Activated naive CD4-positive, alpha-beta T cell treated with anti-CD3 and anti-CD28 coated beads for 36 hours (primary cell): ENCODE measurements around the gene HMX1. TPM values are rescaled to one million over a fixed set of nuclear protein-coding genes. Genes with fewer than 3 reads are reported as not detected.

Experiments
- CTCF ChIA-PET: fragments of 350-600 bp; sonication (Branson Sonifier 250); formaldehyde crosslinking; loops from one replicate; lab custom pipeline; 2021; ENCODE audit warnings: antibody characterized with exemption; lab: Charles Lee
- DNase-seq: peaks from one replicate; pipeline ENCODE4 v3.0.0-alpha.2; 2020
- H3K27ac Mint-ChIP-seq: one replicate; pipeline ENCODE4 v1.8.0; 2021; ENCODE audit warnings: mild to moderate bottlenecking, mixed read lengths
- H3K27me3 Mint-ChIP-seq: one replicate; pipeline ENCODE4 v1.8.0; 2021; ENCODE audit warnings: low read depth, mixed read lengths
- H3K36me3 Mint-ChIP-seq: one replicate; pipeline ENCODE4 v1.8.0; 2021; ENCODE audit warnings: low read depth, mixed read lengths
- H3K4me1 Mint-ChIP-seq: one replicate; pipeline ENCODE4 v1.8.0; 2021; ENCODE audit warnings: low read depth, mixed read lengths
- H3K4me3 Mint-ChIP-seq: one replicate; pipeline ENCODE4 v1.8.0; 2021; ENCODE audit warnings: mild to moderate bottlenecking, moderate library complexity, mixed read lengths
- H3K9me3 Mint-ChIP-seq: one replicate; pipeline ENCODE4 v1.8.0; 2021; ENCODE audit warnings: mixed read lengths
- intact Hi-C: fragments of 100-400 bp; cut with micrococcal nuclease; formaldehyde crosslinking; loops from one replicate; pipeline ENCODE4 v1.15.1; 2023
- total RNA-seq, 2 experiments: library from RNA; stranded (reverse); gene quantifications; one replicate each; pipeline ENCODE4 v1.2.3, GENCODE V29; 2021

HMX1 gene
- total RNA-seq, 2 experiments from 2014 or later = not detected

DNA sequence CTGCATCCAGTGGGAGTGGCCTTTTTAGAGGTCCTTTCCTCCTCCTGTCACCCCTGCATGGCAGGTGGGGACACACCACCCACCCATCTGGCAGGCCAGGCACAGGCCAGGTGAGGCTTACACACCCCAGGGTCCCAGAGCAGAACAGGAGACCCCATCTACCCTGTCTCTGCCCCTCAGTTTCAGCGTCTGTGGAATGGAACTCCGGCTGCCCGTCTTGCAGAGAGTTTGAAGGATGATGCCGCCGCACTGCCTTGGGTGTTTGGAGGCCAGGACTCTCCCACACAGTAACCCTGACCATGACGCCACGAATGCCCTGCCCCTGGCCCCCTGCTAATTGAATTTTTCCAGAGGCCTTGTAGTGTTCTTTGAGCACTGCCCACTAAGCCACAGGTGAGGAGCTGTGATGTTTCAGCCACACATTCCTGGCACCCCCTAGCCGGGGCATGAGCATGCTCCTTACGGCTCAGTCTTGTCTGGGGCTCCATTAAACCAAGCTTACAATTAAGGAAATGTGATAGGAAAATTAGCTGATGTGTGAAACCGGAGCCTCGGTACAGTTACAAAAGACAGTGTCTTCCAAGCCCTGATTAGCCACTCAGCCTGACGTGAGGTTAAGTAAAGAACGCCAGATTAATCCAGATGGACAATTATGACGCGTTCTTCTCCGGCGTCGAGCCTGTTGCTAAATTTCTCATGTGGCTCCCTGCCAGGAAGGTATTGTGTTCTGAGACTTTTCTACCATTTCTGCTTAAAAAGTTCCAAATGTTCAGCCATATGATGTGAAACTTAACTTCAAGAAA, 39.3 kb downstream of the HMX1 start:
- DNase-seq = no peak
- Mint-ChIP-seq H3K27ac (no peak overlapping the region), H3K4me1 (no peaks in the 10 kb centered on the region), H3K27me3 (peaks cover 2% of the 10 kb centered on the region), H3K36me3 (no peaks in the 10 kb centered on the region), H3K4me3 (no peak overlapping the region), H3K9me3 (peaks cover 1% of the 10 kb centered on the region)
- CTCF ChIA-PET = no interaction called here
- intact Hi-C loops = no loop called here

DNA sequence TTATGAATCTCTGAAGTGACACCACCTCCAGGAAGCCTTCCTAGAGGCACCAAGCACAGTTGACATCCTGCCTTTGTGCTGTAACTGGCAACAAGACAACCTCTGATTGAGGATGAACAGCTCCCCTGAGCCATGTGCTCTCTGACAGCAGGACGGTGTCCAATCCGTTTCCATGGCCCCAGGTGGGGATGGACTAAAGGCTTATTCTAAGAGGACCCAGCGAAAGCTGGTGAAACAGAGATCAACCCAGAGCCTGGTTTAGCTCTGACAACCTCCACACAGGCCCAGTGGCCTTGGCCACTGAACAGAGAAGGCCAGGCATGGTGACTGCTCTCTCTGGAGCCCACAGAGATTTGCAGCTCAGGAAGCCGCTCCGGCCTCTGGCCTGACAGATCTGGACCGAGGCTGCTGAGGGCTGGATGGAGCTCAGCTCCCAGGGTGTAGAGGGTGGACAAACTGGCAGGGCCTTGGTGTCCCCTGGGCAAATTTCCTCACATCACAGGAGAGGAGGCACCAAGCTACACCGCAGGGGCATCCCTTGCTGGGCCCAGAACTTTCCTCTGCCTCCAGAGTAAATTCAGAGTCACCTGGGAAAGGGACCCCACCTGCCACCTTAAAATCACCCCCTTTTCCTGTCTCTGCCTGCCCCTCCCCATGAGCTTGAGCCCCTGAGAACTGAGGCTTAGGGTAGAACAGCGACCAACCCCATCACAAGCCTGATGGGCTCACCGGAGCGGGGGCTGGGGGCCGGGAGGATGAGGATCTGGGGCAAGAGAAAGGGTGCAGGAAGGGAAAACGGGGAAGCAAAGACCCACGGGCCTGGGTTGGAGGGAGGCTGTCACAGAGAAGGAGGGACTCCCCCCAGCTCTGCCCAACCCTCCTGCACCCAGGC, 40.2 kb downstream of the HMX1 start:
- Mint-ChIP-seq H3K27ac (no peak overlapping the region), H3K27me3 (peaks cover 2% of the 10 kb centered on the region), H3K36me3 (no peaks in the 10 kb centered on the region), H3K9me3 (peaks cover 1% of the 10 kb centered on the region), H3K4me1 (no peaks in the 10 kb centered on the region), H3K4me3 (no peak overlapping the region)
- intact Hi-C loops = no loop called here
- CTCF ChIA-PET = no interaction called here
- no peak for DNase-seq

DNA sequence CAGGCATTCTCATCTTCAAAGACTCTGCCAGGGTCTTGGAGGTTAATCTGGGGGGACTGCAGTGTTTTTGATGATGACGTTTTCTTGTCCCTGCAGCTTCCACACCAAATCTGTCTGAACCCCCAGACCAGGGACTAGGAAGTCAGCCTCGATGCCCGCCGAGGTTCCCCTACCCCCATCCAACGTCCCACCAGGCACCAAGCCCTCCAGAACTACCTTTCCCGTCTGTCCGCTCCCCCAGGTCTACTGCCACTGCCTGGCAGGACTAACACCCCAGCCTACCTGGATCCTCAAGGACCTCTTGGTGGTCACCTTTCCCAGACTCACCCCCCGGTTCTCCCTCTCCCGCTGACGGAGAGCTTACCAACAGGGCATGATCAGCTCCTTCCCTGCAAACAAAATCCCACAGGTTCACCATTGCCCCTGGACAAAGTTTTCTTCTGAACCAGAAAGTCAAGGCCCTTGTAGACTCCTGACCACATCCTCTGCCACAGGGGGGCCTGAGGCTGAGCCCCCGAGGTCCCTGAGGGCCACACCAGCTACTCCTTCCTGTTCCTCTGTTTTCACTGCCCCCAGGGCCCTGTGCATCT, 40.9 kb downstream of the HMX1 start:
- Mint-ChIP-seq H3K36me3 (no peaks in the 10 kb centered on the region), H3K4me3 (no peak overlapping the region), H3K27me3 (no peaks in the 10 kb centered on the region), H3K4me1 (no peaks in the 10 kb centered on the region), H3K9me3 (peaks cover 1% of the 10 kb centered on the region), H3K27ac (no peak overlapping the region)
- no peak for DNase-seq
- CTCF ChIA-PET = no interaction called here
- intact Hi-C loops = no loop called here

DNA sequence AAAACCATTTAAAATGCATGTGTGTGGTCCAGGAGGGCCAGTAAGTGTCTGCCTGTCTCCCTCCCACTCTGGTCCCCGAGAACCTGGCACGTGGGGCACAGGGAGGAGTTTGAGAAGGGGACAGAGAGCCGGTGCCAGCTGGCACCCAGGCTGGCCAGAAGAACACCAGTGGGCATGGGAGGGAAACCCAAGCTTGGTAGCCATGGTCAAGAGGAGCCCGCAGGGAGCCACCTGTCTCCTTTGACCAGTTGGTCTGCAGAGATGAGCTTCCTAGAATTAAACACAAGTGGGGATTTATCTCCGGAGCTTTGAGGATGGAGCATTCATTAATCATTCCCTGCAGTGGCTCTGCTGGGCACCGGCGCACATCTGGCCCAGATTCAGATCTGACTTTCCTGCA, 41.6 kb downstream of the HMX1 start:
- no peaks in the 10 kb centered on the region for H3K27me3 Mint-ChIP-seq
- DNase-seq = no peak
- H3K4me1 Mint-ChIP-seq = no peaks in the 10 kb centered on the region
- no peak overlapping the region for H3K4me3 Mint-ChIP-seq
- CTCF ChIA-PET = no interaction called here
- no peaks in the 10 kb centered on the region for H3K36me3 Mint-ChIP-seq
- H3K9me3 Mint-ChIP-seq = peaks cover 1% of the 10 kb centered on the region
- no peak overlapping the region for H3K27ac Mint-ChIP-seq
- intact Hi-C loops = no loop called here

DNA sequence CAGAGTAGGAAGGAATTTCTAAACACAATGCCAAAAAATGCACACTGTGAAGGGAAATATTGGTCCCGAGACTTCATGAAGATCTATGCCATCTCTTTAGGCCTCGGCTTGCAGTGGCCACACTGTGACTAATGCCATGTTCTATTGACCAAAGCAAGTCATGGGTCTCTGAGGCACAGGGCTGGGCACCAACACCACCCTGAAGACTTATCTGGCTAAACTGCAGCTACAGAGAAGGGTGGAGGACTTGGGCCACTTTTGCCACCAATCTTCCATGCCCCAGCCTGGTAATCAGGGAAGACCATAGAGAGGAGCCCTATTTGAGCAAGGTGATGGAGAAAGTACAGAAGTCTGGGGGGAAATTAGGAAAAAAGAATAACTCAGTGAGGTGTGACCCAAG, 42.1 kb downstream of the HMX1 start:
- no peak for DNase-seq
- intact Hi-C loops = no loop called here
- Mint-ChIP-seq H3K4me1 (no peaks in the 10 kb centered on the region), H3K9me3 (peaks cover 1% of the 10 kb centered on the region), H3K27ac (no peak overlapping the region), H3K36me3 (no peaks in the 10 kb centered on the region), H3K4me3 (no peak overlapping the region), H3K27me3 (no peaks in the 10 kb centered on the region)
- CTCF ChIA-PET = no interaction called here

DNA sequence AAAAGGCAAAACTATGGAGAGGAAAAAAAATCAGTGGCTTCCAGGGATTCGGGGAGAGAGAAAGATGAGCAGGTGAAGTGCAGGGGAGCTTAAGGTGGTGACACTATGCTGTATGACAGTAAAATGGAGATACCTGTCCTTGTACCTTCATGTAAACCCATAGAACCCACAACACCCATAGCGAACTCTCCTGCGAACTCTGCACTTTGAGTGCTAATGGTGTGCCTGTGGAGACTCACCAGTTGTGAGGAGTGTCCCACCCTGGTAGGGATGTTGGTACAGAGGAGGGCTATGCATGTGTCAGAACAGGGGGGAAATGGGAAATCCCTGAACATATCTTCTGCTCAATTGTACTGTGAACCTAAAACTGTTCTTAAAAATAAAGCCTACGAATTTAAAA, 42.8 kb downstream of the HMX1 start:
- no peaks in the 10 kb centered on the region for H3K4me1 Mint-ChIP-seq
- peaks cover 3% of the 10 kb centered on the region for H3K27me3 Mint-ChIP-seq
- peaks cover 1% of the 10 kb centered on the region for H3K9me3 Mint-ChIP-seq
- CTCF ChIA-PET = no interaction called here
- intact Hi-C loops = no loop called here
- no peaks in the 10 kb centered on the region for H3K36me3 Mint-ChIP-seq
- DNase-seq = no peak
- H3K4me3 Mint-ChIP-seq = no peak overlapping the region
- H3K27ac Mint-ChIP-seq = no peak overlapping the region

DNA sequence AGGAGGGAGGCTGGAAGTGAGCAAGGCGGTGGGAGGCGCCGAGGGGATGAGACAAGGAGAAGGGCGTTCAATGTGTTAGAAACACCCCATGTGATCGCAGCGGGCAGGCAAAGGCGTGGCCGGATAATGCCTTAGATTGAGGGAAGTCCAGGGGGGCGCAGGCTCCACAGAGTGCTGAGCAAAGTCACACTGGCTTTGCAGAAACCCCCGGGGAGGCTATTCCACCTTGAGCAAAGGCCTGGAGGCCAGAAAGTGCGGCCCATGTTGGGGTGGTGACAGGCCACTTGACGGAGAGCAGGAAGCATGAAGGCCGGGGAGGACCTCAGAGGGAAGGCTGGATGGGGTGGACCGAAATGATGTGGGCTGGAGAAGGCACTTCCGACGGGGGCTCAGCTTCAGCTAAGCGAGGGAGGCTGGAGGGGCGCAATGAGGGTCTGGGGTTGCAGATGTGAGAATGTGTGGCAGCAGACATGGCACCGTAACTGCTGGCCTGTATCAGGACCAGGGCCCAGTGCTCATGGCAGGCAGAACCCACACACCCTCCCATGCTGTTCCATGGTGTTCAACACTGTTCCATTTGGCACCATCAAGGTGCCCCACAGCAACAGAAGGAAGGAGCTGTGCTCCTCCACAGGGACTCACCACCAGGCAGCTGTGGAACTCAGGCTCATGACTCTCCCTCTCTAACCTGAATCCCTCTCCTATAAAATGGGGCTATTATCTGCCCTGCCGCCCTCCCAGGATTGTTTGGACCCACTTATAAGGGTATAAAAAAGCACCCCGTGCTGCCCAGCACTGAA, 50.3 kb downstream of the HMX1 start:
- intact Hi-C loops = no loop called here
- CTCF ChIA-PET = no interaction called here
- Mint-ChIP-seq H3K27ac (no peak overlapping the region), H3K9me3 (no peaks in the 10 kb centered on the region), H3K4me1 (no peaks in the 10 kb centered on the region), H3K4me3 (no peak overlapping the region), H3K36me3 (no peaks in the 10 kb centered on the region), H3K27me3 (peaks cover 14% of the 10 kb centered on the region)
- DNase-seq = no peak

DNA sequence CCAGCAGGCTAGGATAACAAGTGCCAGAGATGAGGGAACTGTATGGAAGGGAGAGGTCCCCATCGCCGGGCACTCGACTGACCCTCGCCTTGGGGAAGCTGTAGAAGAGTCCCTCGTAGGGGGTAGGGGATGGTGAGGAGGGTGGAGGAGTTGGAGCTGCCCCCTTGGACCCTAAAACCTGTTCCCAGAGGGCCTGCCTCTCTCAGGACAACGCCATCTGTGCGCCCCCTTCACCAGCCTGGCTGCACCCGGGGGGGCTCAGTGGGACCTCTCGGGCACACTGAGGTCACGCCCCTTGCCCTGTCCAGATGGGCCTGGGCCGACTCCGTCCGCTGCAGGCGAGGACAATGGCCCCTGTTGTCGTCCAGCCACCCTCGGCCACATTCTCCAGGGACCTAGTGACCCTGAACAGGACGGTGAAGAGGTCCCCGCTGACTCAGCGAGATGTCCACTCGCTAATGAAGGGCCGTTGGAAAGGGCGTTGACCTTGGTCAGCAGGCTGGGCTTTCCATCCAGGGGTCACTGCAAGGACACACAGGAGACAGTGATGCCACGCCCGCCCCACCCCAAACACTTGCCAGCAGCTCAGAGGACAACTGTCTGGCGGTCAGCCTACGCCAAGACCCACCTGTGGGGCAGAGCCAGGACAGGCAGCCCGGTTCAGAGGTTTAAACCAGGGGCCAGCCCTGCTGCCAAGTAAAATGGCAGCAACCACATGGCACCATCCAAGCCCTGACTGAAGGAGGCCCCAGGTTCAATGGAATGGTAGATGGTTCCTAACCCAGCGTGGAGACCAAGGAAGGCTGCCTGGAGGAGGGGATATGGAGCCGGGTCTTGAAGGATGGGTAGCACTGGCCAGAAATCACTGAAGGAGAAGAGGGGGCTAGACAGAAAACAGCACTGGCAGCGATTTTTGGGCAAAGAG, 51.2 kb downstream of the HMX1 start:
- CTCF ChIA-PET = no interaction called here
- H3K36me3 Mint-ChIP-seq = no peaks in the 10 kb centered on the region
- H3K4me1 Mint-ChIP-seq = no peaks in the 10 kb centered on the region
- peaks cover 14% of the 10 kb centered on the region for H3K27me3 Mint-ChIP-seq
- no peaks in the 10 kb centered on the region for H3K9me3 Mint-ChIP-seq
- DNase-seq = no peak
- no peak overlapping the region for H3K4me3 Mint-ChIP-seq
- intact Hi-C loops = no loop called here
- no peak overlapping the region for H3K27ac Mint-ChIP-seq

DNA sequence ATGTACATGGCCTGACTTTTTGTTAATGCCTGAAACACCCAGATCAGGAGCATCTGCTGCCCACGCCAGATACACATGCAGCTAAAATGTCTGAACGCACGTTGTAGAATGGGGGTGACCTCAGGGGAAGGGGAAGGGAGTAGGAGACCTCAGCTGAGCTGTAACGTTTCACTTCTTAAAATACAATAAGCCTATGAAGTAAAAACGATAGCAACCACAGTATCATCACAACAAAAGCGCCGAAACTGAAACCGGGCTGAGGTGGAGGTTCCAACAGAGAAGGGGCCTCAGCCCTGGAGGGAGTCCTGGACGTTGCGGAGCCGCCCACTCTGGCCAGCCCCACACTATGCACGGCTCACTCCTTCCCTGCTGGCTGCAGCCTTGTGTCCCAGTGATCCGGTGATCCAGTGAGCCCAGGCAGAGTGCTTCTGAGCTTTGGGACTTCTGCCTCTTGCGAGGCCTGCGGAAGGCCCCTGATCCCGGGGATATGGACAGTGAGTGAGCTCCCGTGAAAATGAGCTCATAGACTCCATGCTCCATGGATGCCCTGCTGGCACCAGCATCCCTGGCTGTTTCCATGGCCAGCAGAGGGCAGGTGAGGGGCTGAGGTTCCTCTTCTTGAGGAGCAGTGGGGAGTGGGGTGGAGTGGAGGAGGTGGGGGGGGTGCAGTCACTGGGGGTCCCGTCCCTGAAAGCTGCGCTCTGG, 52.0 kb downstream of the HMX1 start:
- no peak for DNase-seq
- Mint-ChIP-seq H3K36me3 (no peaks in the 10 kb centered on the region), H3K4me1 (no peaks in the 10 kb centered on the region), H3K9me3 (no peaks in the 10 kb centered on the region), H3K27ac (no peak overlapping the region), H3K4me3 (no peak overlapping the region), H3K27me3 (peaks cover 14% of the 10 kb centered on the region)
- CTCF ChIA-PET = no interaction called here
- intact Hi-C loops = no loop called here

DNA sequence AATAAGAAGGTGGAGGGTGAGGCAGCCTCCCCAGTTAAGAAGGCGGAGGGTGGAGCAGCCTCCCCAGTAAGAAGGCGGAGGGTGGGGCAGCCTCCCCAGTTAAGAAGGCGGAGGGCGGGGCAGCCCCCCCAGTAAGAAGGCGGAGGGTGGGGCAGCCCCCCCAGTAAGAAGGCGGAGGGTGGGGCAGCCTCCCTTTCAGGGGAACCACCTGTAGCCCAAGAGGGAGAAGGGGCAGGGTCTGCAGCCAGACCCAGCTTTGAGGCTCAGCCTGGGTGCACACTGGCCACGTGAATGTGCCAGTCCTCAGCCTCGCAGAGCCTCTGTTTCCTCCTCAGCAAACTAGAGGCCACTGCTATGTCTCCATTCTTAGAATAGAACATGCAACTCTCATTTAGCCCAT, 52.6 kb downstream of the HMX1 start:
- Mint-ChIP-seq H3K9me3 (no peaks in the 10 kb centered on the region), H3K36me3 (no peaks in the 10 kb centered on the region), H3K27ac (no peak overlapping the region), H3K4me3 (no peak overlapping the region), H3K4me1 (no peaks in the 10 kb centered on the region), H3K27me3 (peaks cover 12% of the 10 kb centered on the region)
- intact Hi-C loops = no loop called here
- no peak for DNase-seq
- CTCF ChIA-PET = no interaction called here
